ENCODE results near the gene SNRPB. TPM values are rescaled to one million over a fixed set of nuclear protein-coding genes. Genes with fewer than 3 reads are reported as not detected.

SNRPB gene
- total RNA-seq, 4 donors from 2014 or later, result 74.6 to 129 (median 114) TPM

GRCh38 chr20:2515203-2515602 is 44.6 kb upstream of the SNRPB start:
- TF ChIP-seq CTCF (IDR thresholded peaks at IDR 0.05), result no peak
- no peak for TF ChIP-seq POLR2A (IDR thresholded peaks at IDR 0.05)
- no peak for DNase-seq
- Histone ChIP-seq H3K9me3 (no peaks in the 10 kb centered on the region), H3K27me3 (no peaks in the 10 kb centered on the region), H3K4me1 (no peaks in the 10 kb centered on the region), H3K4me3 (no peak overlapping the region), H3K36me3 (no peaks in the 10 kb centered on the region), H3K27ac (no peak overlapping the region)

GRCh38 chr20:2509794-2510193 is 39.2 kb upstream of the SNRPB start:
- Histone ChIP-seq H3K27me3 (no peaks in the 10 kb centered on the region), H3K27ac (no peak overlapping the region), H3K36me3 (no peaks in the 10 kb centered on the region), H3K9me3 (no peaks in the 10 kb centered on the region), H3K4me3 (peak overlapping the region in 1 of 4 donors; percentile 69), H3K4me1 (peaks cover 0 to 14% (median 0%) of the 10 kb centered on the region in 4 donors)
- no peak for DNase-seq
- TF ChIP-seq POLR2A (IDR thresholded peaks at IDR 0.05) (no peak), CTCF (IDR thresholded peaks at IDR 0.05) (no peak)

- DNase-seq, result no peak
- Histone ChIP-seq H3K36me3 (no peaks in the 10 kb centered on the region), H3K27ac (peak overlapping the region; percentile 64 to 83 (median 78)), H3K4me1 (peaks cover 0 to 14% (median 0%) of the 10 kb centered on the region in 4 donors), H3K9me3 (no peaks in the 10 kb centered on the region), H3K27me3 (no peaks in the 10 kb centered on the region), H3K4me3 (peak overlapping the region; percentile 55 to 79 (median 68))
- TF ChIP-seq CTCF (IDR thresholded peaks at IDR 0.05) (no peak), POLR2A (IDR thresholded peaks at IDR 0.05) (no peak)
These were observed 38.8 kb upstream of the SNRPB start for GRCh38 chr20:2509468-2509781.

- peak; percentile 77 to 90 (median 88) for DNase-seq
- peak in 2 of 6 experiments; percentile 14 for TF ChIP-seq CTCF (IDR thresholded peaks at IDR 0.05)
- TF ChIP-seq POLR2A (IDR thresholded peaks at IDR 0.05), result peak; percentile 26 to 38
- Histone ChIP-seq H3K27me3 (no peaks in the 10 kb centered on the region), H3K27ac (peak within 1 kb of the TSS; percentile 64 to 83 (median 78)), H3K36me3 (no peaks in the 10 kb centered on the region), H3K4me1 (peaks cover 0 to 14% (median 0%) of the 10 kb centered on the region in 4 donors), H3K4me3 (peak within 1 kb of the TSS; percentile 55 to 79 (median 68)), H3K9me3 (no peaks in the 10 kb centered on the region)
These were observed 38.3 kb upstream of the SNRPB start, which contains the start of gene ZNF343 for GRCh38 chr20:2508631-2509467. Gene ZNF343 (minus strand): TSS chr20:2508915. CDS start chr20:2493895, 15,020 bp downstream.

GRCh38 chr20:2507875-2508630 is 37.5 kb upstream of the SNRPB start:
- Histone ChIP-seq H3K27me3 (no peaks in the 10 kb centered on the region), H3K27ac (peak overlapping the region; percentile 64 to 83 (median 78)), H3K4me3 (peak overlapping the region; percentile 55 to 79 (median 68)), H3K9me3 (no peaks in the 10 kb centered on the region), H3K4me1 (peaks cover 0 to 14% (median 0%) of the 10 kb centered on the region in 4 donors), H3K36me3 (no peaks in the 10 kb centered on the region)
- TF ChIP-seq CTCF (IDR thresholded peaks at IDR 0.05), result no peak
- TF ChIP-seq POLR2A (IDR thresholded peaks at IDR 0.05), result no peak
- DNase-seq, result peak in 1 of 3 donors; percentile 51
